ENCODE measurements around the gene CRLF1.
A peak's percentile ranks its signal among the peaks of the same experiment; 100 is the strongest.

Gene CRLF1

GRCh38 chr19:18543814-18544475 is 62.7 kb downstream of the CRLF1 start:
- peak; percentile 44 for DNase-seq
